Measurements from ENCODE around the gene CATSPER3. TPM values are rescaled to one million over a fixed set of nuclear protein-coding genes. Genes with fewer than 3 reads are reported as not detected.

CATSPER3 gene
- total and polyA plus RNA-seq, 2 of the 8 experiments (the other 6 are each of a cell fraction or from before 2014, with no cell fraction given): 0.62 TPM; not detected in 1

GRCh38 chr5:134967607-134968006 is at the start of gene CATSPER3 (continued):
- TF ChIP-seq GTF2F1 (IDR thresholded peaks at IDR 0.05; ENCODE audit: borderline replicate concordance, low read depth, low read length) (no peak), POLR2AphosphoS5 (IDR thresholded peaks at IDR 0.05; ENCODE audit: low read depth, low read length) (no peak), ZNF274 (IDR thresholded peaks at IDR 0.05; ENCODE audit: borderline replicate concordance, extremely low read depth, low read length) (no peak), TEAD4 (IDR thresholded peaks at IDR 0.05; ENCODE audit: low read depth, low read length) (no peak), CHD1 (IDR thresholded peaks at IDR 0.05; ENCODE audit: low read depth, low read length) (no peak), YY1 (IDR thresholded peaks at IDR 0.05; ENCODE audit: low read depth, low read length) (no peak)
